Renal cortex interstitium (tissue), 11 donors: Measurements from ENCODE around the gene ZER1. TPM values are rescaled to one million over a fixed set of nuclear protein-coding genes. Genes with fewer than 3 reads are reported as not detected.

Source experiments
- DNase-seq, 11 donors: peaks; one replicate each; pipeline ENCODE4 v3.0.0-alpha.2; 2013; ENCODE audit warnings: low read depth in 9 of 11, low spot score in 4 of 11; ENCODE audit errors: extremely low read depth in 1 of 11
- polyA plus RNA-seq, 3 donors: library from polyadenylated mRNA; unstranded; fragments of 120-200 nt; gene quantifications; one replicate each; pipeline ENCODE4 v1.2.1, GENCODE V29; 2013; ENCODE audit not compliant: insufficient read length in 3 of 3

Gene ZER1
- polyA plus RNA-seq, 3 donors: 30.9 to 39.2 (median 38.0) TPM

DNA sequence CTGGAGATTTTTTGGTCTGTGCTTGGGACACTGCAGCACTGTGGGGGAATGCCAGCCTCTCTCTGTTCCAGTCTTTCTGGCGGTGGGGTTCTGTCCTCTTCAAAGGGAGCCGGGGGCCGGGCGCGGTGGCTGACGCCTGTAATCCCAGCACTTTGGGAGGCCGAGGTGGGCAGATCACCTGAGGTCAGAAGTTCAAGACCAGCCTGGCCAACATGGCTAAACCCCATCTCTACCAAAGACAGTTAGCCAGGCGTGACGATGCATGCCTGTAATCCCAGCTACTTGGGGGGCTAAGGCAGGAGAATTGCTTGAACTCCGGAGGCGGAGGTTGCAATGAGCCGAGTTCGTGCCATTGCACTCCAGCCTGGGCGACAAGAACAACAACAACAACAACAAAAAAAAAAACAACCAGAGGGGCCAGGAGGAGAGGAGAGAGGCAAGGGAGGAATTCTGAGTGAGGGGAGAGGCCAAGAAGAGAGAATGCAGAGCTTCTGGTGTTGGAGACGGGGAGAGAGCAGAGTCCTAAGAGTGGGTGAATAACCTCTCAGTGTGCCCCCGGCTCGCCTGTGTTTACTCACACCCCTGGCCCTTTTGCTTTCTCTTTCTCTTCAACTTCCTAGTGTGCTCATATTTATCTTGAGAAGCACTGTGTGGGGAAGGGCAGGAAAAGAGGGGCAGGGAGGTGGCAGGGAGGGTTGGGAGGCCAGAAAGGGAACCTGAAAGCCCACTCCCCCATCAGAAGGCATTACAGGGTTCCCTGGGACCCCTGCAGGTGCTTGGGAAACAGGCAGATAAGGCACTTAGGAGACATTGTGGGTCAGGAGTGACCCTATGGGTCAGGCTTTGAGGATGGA, 85.9 kb downstream of the ZER1 start:
- no peak for DNase-seq

- DNase-seq: peak in 6 of 11 donors; percentile 50 to 75 (median 59)
Measured at GRCh38 chr9:128684325-128685199, 87.2 kb downstream of the ZER1 start.

GRCh38 chr9:128684065-128684324, 87.7 kb downstream of the ZER1 start:
- DNase-seq: peak in 1 of 11 donors; percentile 25

- DNase-seq: peak in 3 of 11 donors; percentile 32 to 54 (median 45)
Measured at GRCh38 chr9:128683340-128684064, 88.2 kb downstream of the ZER1 start.

Other genes with a start within 250 kb of the ZER1 start
- gene SPTAN1, start 219.3 kb downstream of the ZER1 start, polyA plus RNA-seq: 100 to 1,000 TPM; 329 to 433 (median 374) TPM
- gene DYNC2I2, start 115.1 kb downstream of the ZER1 start, polyA plus RNA-seq: 10 to 100 TPM; 51.3 to 81.2 (median 77.3) TPM
- 100 to 1,000 TPM; 503 to 755 (median 654) TPM for gene SET, start 82.7 kb downstream of the ZER1 start, polyA plus RNA-seq
- 10 to 100 TPM; 11.6 to 14.0 (median 12.8) TPM for gene PKN3, start 69.4 kb downstream of the ZER1 start, polyA plus RNA-seq
- gene ZDHHC12, start 47.8 kb downstream of the ZER1 start, polyA plus RNA-seq: 10 to 100 TPM; 14.8 to 20.5 (median 18.8) TPM
- 10 to 100 TPM; 37.2 to 41.6 (median 38.7) TPM for gene TBC1D13, start 15.3 kb upstream of the ZER1 start, polyA plus RNA-seq
- 10 to 100 TPM in 1 of 3 donors, 1 to 10 TPM in 2; 7.5 to 13.2 (median 8.5) TPM for gene ENDOG, start 46.6 kb upstream of the ZER1 start, polyA plus RNA-seq
- gene SPOUT1, start 57.9 kb upstream of the ZER1 start, polyA plus RNA-seq: 10 to 100 TPM; 31.7 to 39.8 (median 34.2) TPM
- 10 to 100 TPM; 14.5 to 27.9 (median 22.0) TPM for gene KYAT1, start 110.0 kb upstream of the ZER1 start, polyA plus RNA-seq
- 10 to 100 TPM; 26.9 to 34.5 (median 28.0) TPM for gene LRRC8A, start 110.2 kb upstream of the ZER1 start, polyA plus RNA-seq
- gene PHYHD1, start 149.1 kb upstream of the ZER1 start, polyA plus RNA-seq: 10 to 100 TPM; 51.6 to 62.8 (median 56.2) TPM
- 10 to 100 TPM; 13.0 to 17.6 (median 14.2) TPM for gene DOLK, start 175.7 kb upstream of the ZER1 start, polyA plus RNA-seq
- 10 to 100 TPM; 45.1 to 51.0 (median 46.6) TPM for gene NUP188, start 175.8 kb upstream of the ZER1 start, polyA plus RNA-seq